ENCODE data around the gene SCP2. TPM values are rescaled to one million over a fixed set of nuclear protein-coding genes. Genes with fewer than 3 reads are reported as not detected.

SCP2 gene
- total RNA-seq, 4 donors from 2014 or later = 92.4 to 125 (median 120) TPM

DNA sequence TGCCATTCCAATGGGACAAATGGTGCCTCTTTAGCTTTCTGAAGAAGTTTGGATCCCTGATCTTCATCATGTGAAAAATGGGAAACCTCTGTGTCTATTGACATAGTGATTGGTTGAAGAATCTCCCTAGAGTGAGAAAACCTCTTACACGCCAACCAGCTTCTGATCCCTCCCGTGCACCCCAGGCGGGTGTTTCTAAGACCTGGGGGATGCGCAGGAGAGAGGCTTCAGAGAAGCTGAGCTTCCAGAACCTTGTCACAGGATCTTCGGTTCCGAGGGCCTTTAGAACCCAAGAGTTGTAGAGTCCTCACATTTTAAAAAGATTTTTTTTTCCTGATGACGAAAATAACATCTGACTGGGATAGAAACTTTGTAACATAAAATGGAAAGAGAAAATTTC, 146.2 kb downstream of the SCP2 start:
- no peaks in the 10 kb centered on the region for H3K9me3 ChIP-seq
- no peaks in the 10 kb centered on the region for H3K27me3 ChIP-seq
- H3K4me3 ChIP-seq = no peak overlapping the region
- peaks cover 0 to 15% (median 0%) of the 10 kb centered on the region in 3 donors for H3K4me1 ChIP-seq
- WGBS, 2 donors (ENCODE audit: low coverage in 1 of 2) = 72 to 79% methylated on average over 5 to 6 of the region's 7 CpGs
- TF ChIP-seq, protein P1, sequence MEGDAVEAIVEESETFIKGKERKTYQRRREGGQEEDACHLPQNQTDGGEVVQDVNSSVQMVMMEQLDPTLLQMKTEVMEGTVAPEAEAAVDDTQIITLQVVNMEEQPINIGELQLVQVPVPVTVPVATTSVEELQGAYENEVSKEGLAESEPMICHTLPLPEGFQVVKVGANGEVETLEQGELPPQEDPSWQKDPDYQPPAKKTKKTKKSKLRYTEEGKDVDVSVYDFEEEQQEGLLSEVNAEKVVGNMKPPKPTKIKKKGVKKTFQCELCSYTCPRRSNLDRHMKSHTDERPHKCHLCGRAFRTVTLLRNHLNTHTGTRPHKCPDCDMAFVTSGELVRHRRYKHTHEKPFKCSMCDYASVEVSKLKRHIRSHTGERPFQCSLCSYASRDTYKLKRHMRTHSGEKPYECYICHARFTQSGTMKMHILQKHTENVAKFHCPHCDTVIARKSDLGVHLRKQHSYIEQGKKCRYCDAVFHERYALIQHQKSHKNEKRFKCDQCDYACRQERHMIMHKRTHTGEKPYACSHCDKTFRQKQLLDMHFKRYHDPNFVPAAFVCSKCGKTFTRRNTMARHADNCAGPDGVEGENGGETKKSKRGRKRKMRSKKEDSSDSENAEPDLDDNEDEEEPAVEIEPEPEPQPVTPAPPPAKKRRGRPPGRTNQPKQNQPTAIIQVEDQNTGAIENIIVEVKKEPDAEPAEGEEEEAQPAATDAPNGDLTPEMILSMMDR (IDR thresholded peaks at IDR 0.05) = no peak
- TF ChIP-seq POLR2A (IDR thresholded peaks at IDR 0.05) (no peak), POLR2AphosphoS5 (IDR thresholded peaks at IDR 0.05) (no peak), EP300 (IDR thresholded peaks at IDR 0.05) (no peak)
- no peak for ATAC-seq
- peaks cover 0 to 25% of the 10 kb centered on the region in 2 donors for H3K36me3 ChIP-seq
- peak overlapping the region in 2 of 4 donors; percentile 29 to 65 for H3K27ac ChIP-seq

DNA sequence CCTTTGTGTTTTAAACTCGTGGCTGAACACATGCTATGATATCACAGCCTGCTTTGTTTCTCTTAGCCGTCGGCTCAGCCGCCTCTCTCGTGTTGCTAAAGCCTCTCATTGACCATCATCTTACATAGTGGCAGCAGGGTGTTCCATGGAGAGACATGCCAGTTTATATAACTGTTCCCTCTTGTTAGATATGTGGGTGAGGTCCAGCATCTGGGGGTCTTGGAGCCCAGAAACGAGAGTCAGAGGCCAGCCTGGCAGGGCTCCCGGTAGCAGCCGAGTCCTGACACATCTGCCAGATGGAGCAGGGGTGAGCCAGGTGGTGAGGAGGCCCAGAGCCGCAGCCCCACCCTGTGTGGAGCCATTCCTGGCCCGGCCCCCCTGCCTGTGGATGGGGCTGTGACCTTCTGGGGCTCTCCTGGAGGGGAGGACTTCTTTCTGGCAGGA, 146.8 kb downstream of the SCP2 start:
- WGBS, 2 donors (ENCODE audit: low coverage in 1 of 2) = 37 to 58% methylated on average over 5 of the region's 10 CpGs
- no peaks in the 10 kb centered on the region for H3K9me3 ChIP-seq
- no peaks in the 10 kb centered on the region for H3K27me3 ChIP-seq
- ATAC-seq = peak; percentile 71
- TF ChIP-seq POLR2AphosphoS5 (IDR thresholded peaks at IDR 0.05) = no peak
- TF ChIP-seq, protein P1 (IDR thresholded peaks at IDR 0.05) = no peak
- no peak for TF ChIP-seq EP300 (IDR thresholded peaks at IDR 0.05)
- H3K4me3 ChIP-seq = no peak overlapping the region
- peaks cover 0 to 31% of the 10 kb centered on the region in 2 donors for H3K36me3 ChIP-seq
- peaks cover 0 to 15% (median 0%) of the 10 kb centered on the region in 3 donors for H3K4me1 ChIP-seq
- peak overlapping the region in 3 of 4 donors; percentile 32 to 65 (median 61) for H3K27ac ChIP-seq

DNA sequence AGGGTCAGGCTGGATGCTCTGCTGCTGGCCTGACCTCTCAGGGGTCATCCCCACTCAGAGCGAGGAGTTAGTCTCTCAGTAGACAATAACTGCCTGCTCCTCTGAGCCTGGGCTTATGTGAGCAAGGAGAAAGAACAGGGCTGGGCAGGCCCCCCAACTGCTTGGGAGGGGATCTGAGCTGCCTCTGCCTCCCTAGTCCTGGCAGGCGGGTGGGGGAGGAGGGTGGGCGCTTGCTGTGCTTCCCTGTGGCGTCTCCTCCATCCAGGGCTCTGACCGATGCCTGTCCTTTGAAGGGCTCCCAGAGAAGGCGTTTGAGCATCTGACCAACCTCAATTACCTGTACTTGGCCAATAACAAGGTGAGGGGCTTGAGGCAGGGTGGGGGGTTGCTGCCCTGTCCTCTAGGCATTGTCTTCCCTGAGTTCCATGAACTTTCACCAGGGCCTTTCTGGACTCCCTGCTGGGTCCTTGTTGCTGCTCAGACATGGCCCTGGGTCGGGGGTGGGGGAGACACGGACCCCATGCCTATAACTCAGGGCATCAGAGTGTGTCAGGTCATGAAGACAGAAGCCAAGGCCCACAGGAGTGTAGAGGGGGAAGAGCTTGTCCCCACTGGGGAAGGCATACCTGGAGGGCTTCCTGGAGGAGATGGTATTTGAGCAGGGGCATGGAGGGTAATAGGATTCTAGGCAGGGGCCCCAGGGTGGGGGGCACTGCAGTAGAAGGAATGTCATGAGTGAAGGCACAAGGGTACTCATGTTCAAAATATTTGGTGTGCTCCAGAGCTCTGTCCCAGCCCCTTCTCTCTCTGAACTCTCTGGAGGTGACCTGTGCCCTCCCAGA, 147.5 kb downstream of the SCP2 start:
- H3K4me3 ChIP-seq = no peak overlapping the region
- WGBS, 2 donors (ENCODE audit: low coverage in 1 of 2) = no CpG with 5 or more reads among the region's 8 CpGs
- peak overlapping the region in 3 of 4 donors; percentile 32 to 65 (median 61) for H3K27ac ChIP-seq
- TF ChIP-seq, protein P1 (IDR thresholded peaks at IDR 0.05) = no peak
- TF ChIP-seq POLR2AphosphoS5 (IDR thresholded peaks at IDR 0.05) = no peak
- no peak for TF ChIP-seq POLR2A (IDR thresholded peaks at IDR 0.05)
- TF ChIP-seq EP300 (IDR thresholded peaks at IDR 0.05) = no peak
- ATAC-seq = no peak
- H3K9me3 ChIP-seq = no peaks in the 10 kb centered on the region
- H3K27me3 ChIP-seq = no peaks in the 10 kb centered on the region
- peaks cover 0 to 33% of the 10 kb centered on the region in 2 donors for H3K36me3 ChIP-seq
- peaks cover 0 to 15% (median 0%) of the 10 kb centered on the region in 3 donors for H3K4me1 ChIP-seq

DNA sequence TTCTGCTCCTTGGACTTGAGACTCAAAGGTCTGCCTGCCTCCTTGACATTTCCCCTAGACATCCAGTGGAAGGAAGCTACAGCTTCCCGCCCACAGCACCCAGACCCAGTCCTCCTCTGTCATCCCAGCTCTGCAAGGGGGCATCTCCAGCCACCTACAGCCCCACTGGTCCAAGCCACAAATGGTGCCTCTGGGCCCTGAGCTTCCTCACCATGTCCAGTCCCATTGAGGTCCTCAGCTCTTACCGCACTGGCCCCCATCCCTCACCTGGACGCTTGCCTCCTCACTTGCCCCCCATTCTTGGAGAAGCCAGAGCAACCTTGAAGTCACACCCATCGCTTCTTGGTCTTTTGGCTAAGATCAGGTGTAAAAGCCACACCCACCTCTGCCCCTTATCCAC, 148.1 kb downstream of the SCP2 start:
- ATAC-seq = no peak
- Histone ChIP-seq H3K4me3 (no peak overlapping the region), H3K4me1 (peaks cover 0 to 15% (median 0%) of the 10 kb centered on the region in 3 donors), H3K27ac (peak overlapping the region in 1 of 4 donors; percentile 32), H3K27me3 (no peaks in the 10 kb centered on the region), H3K9me3 (no peaks in the 10 kb centered on the region), H3K36me3 (peaks cover 0 to 26% of the 10 kb centered on the region in 2 donors)
- WGBS, 2 donors (ENCODE audit: low coverage in 1 of 2) = 100% methylated on average over 1 of the region's 4 CpGs
- TF ChIP-seq EP300 (IDR thresholded peaks at IDR 0.05) = no peak
- TF ChIP-seq, protein P1 (IDR thresholded peaks at IDR 0.05) = no peak
- TF ChIP-seq POLR2AphosphoS5 (IDR thresholded peaks at IDR 0.05) = no peak
- TF ChIP-seq POLR2A (IDR thresholded peaks at IDR 0.05) = no peak
